ENCODE data around the gene RPA3.

DNA sequence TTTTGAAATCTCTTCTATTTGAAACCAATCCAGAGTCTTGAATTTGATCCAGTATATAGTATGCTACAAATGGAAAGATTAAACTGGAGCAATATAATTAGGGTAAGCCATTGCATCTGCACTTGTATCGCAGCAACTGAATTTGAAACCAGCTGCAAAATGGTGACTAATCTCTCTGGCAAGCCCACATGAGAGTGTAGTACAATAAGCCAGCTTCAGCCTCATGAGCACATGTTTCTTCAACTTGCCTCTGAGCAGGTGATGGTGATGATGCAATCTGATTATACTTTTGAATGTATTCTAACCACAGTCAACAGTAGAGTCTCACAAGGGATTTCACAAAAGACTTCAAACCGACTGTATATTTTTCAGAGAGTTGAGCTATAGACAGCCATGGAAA lies 829 bp upstream of the RPA3 start:
- TF ChIP-seq, protein P1, sequence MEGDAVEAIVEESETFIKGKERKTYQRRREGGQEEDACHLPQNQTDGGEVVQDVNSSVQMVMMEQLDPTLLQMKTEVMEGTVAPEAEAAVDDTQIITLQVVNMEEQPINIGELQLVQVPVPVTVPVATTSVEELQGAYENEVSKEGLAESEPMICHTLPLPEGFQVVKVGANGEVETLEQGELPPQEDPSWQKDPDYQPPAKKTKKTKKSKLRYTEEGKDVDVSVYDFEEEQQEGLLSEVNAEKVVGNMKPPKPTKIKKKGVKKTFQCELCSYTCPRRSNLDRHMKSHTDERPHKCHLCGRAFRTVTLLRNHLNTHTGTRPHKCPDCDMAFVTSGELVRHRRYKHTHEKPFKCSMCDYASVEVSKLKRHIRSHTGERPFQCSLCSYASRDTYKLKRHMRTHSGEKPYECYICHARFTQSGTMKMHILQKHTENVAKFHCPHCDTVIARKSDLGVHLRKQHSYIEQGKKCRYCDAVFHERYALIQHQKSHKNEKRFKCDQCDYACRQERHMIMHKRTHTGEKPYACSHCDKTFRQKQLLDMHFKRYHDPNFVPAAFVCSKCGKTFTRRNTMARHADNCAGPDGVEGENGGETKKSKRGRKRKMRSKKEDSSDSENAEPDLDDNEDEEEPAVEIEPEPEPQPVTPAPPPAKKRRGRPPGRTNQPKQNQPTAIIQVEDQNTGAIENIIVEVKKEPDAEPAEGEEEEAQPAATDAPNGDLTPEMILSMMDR (IDR thresholded peaks at IDR 0.05): no peak
- TF ChIP-seq POLR2A (IDR thresholded peaks at IDR 0.05): no peak

Data from right lobe of liver (tissue), 4 donors.